A549 (cell line): ENCODE data around the gene IQGAP2. TPM values are rescaled to one million over a fixed set of nuclear protein-coding genes. Genes with fewer than 3 reads are reported as not detected.

ENCODE experiments used
- ATAC-seq, 2 experiments: fragments of 200-7000 bp in 1 of 2; fragments of >200 bp in 1 of 2; cut with Nextera tagmentation in 1 of 2; cut with Tn5 transposase in 1 of 2; 3 replicates each; pipeline versions ENCODE4 v1.8.0 to v1.9.1; 2018 to 2020; ENCODE audit warnings: mild to moderate bottlenecking in 1 of 2, moderate library complexity in 1 of 2
- CTCF ChIA-PET: fragments of 300-600 bp; sonication (Branson Sonifier 250); formaldehyde crosslinking; extraction: SDS; loops from one replicate; lab custom pipeline; 2021; ENCODE audit warnings: antibody characterized with exemption, inconsistent platforms; lab: Yijun Ruan, JAX
- POLR2A ChIA-PET: fragments of 350-600 bp; formaldehyde crosslinking; extraction: SDS; loops from one replicate; lab custom pipeline; 2021; ENCODE audit warnings: antibody characterized with exemption, inconsistent platforms; lab: Yijun Ruan, JAX
- DNase-seq, 2 experiments: peaks; one replicate each; pipeline versions ENCODE4 v3.0.0 to v3.0.0-alpha.2; 2011 to 2016; ENCODE audit warnings: low read depth in 1 of 2, low spot score in 1 of 2
- FAIRE-seq: peaks from 2 replicates; lab custom pipeline; 2011; peaks lifted over from hg19 to GRCh38; lab: Jason Lieb, UNC
- H3K27ac ChIP-seq, 2 experiments: fragments of >200 bp; sonication (Bioruptor Twin); formaldehyde crosslinking; 3 replicates each; pipeline ENCODE4 v1.5.1; 2016 to 2017
- H3K4me1 ChIP-seq: fragments of >200 bp; sonication (Bioruptor Twin); formaldehyde crosslinking; 3 replicates; pipeline ENCODE4 v1.6.1; 2016
- H3K4me2 ChIP-seq: fragments of >200 bp; sonication (Bioruptor Twin); formaldehyde crosslinking; 3 replicates; pipeline ENCODE4 v1.6.1; 2016
- H3K4me3 ChIP-seq: fragments of >200 bp; sonication (Bioruptor Twin); formaldehyde crosslinking; 3 replicates; pipeline ENCODE4 v1.5.1; 2016
- H3K9me3 ChIP-seq: fragments of >200 bp; sonication (Bioruptor Twin); formaldehyde crosslinking; 3 replicates; pipeline ENCODE4 v1.6.1; 2016
- CEBPB ChIP-seq, 2 experiments: fragments of >200 bp in 1 of 2; sonication (Bioruptor Twin) in 1 of 2; formaldehyde crosslinking in 1 of 2; IDR thresholded peaks; 2 replicates each; pipeline ENCODE4 v1.6.1; 2012 to 2016
- EHF ChIP-seq: fragments of 250-450 bp; sonication (Bioruptor Pico); IDR thresholded peaks from 2 replicates; pipeline ENCODE4 v1.5.0; 2020; ENCODE audit warnings: mild to moderate bottlenecking
- EHMT2 ChIP-seq: fragments of 200-600 bp; sonication (generic); IDR thresholded peaks from 2 replicates; pipeline ENCODE4 v1.6.1; 2016; ENCODE audit warnings: antibody characterized with exemption, low read depth, mild to moderate bottlenecking, moderate library complexity
- EP300 ChIP-seq, 2 experiments: fragments of >200 bp; sonication (Bioruptor Twin); formaldehyde crosslinking; IDR thresholded peaks; 2 replicates in 1 of 2; 3 replicates in 1 of 2; pipeline ENCODE4 v1.6.1; 2016 to 2017
- FOXS1 ChIP-seq: fragments of 250-450 bp; sonication (Bioruptor Pico); IDR thresholded peaks from 2 replicates; pipeline ENCODE4 v1.5.0; 2020; ENCODE audit warnings: mild to moderate bottlenecking, moderate library complexity
- HOXA7 ChIP-seq: fragments of 250-450 bp; sonication (Bioruptor Pico); IDR thresholded peaks from 2 replicates; pipeline ENCODE4 v1.5.0; 2020; ENCODE audit warnings: mild to moderate bottlenecking, moderate library complexity
- HOXB5 ChIP-seq: fragments of 250-450 bp; sonication (Bioruptor Pico); IDR thresholded peaks from 2 replicates; pipeline ENCODE4 v1.5.0; 2020; ENCODE audit warnings: mild to moderate bottlenecking, moderate library complexity
- JUN ChIP-seq, 2 experiments: fragments of >200 bp; sonication (Bioruptor Twin); formaldehyde crosslinking; IDR thresholded peaks; 2 replicates in 1 of 2; 3 replicates in 1 of 2; pipeline ENCODE4 v1.6.1; 2016 to 2017
- KDM5A ChIP-seq: fragments of 200-600 bp; sonication (generic); IDR thresholded peaks from 2 replicates; pipeline ENCODE4 v1.6.1; 2016; ENCODE audit warnings: antibody characterized with exemption, mild to moderate bottlenecking
- MAFK ChIP-seq: fragments of 450-650 bp; IDR thresholded peaks from 2 replicates; pipeline ENCODE4 v1.6.1; 2014; ENCODE audit not compliant: partially characterized antibody
- MAZ ChIP-seq: fragments of 150-350 bp; IDR thresholded peaks from 2 replicates; pipeline ENCODE4 v1.6.1; 2014; ENCODE audit warnings: antibody characterized with exemption, low read depth, low read length, borderline replicate concordance
- NFE2L2 ChIP-seq: fragments of 150-350 bp; conservative IDR thresholded peaks from 2 replicates; pipeline ENCODE4 v1.6.1; 2014; ENCODE audit warnings: low read length
- NPAS2 ChIP-seq: fragments of 250-450 bp; sonication (Bioruptor Pico); IDR thresholded peaks from 2 replicates; pipeline ENCODE4 v1.8.0; 2022; ENCODE audit warnings: mild to moderate bottlenecking, moderate library complexity, borderline replicate concordance
- POLR2A ChIP-seq: IDR thresholded peaks from 2 replicates; pipeline ENCODE4 v1.6.1; 2012; ENCODE audit warnings: mild to moderate bottlenecking, low read length
- RCOR1 ChIP-seq: fragments of 150-350 bp; IDR thresholded peaks from 2 replicates; pipeline ENCODE4 v1.6.1; 2014; ENCODE audit warnings: antibody characterized with exemption, low read length, low read depth
- RFX5 ChIP-seq: fragments of 450-650 bp; IDR thresholded peaks from 2 replicates; pipeline ENCODE4 v1.7.1; 2014; ENCODE audit warnings: antibody characterized with exemption, mild to moderate bottlenecking, moderate library complexity
- SREBF2 ChIP-seq: fragments of 450-650 bp; IDR thresholded peaks from 2 replicates; pipeline ENCODE4 v1.6.1; 2014; ENCODE audit warnings: mild to moderate bottlenecking, moderate library complexity
- ZFP36 ChIP-seq: fragments of 450-650 bp; IDR thresholded peaks from 2 replicates; pipeline ENCODE4 v1.6.1; 2014; ENCODE audit warnings: borderline replicate concordance; ENCODE audit not compliant: partially characterized antibody
- ZSCAN20 ChIP-seq: fragments of 250-450 bp; sonication (Bioruptor Pico); IDR thresholded peaks from 2 replicates; pipeline ENCODE4 v1.8.0; 2022; ENCODE audit warnings: mild to moderate bottlenecking, moderate library complexity
- WGBS: methylation state at CpG from one replicate; pipeline ENCODE4 v1.1.6; 2017; ENCODE audit errors: missing lambda C conversion rate; 5-methylcytosine and 5-hydroxymethylcytosine counted together
- polyA plus RNA-seq, 4 experiments: library from polyadenylated mRNA; depleted of rRNA in 3 of 4; stranded (reverse); fragments of >200 nt; fragmentation: RNase III in 1 of 4; extraction: RNeasy Plus Mini Kit Qiagen cat#74134 plus additional on column Dnase treatment in 1 of 4; gene quantifications; 2 replicates in 3 of 4; 3 replicates in 1 of 4; pipeline ENCODE4 v1.2.3, GENCODE V29; 2011 to 2017
- TF ChIP-seq, protein P1 (sequence below): fragments of 200-600 bp; sonication (generic); IDR thresholded peaks from 2 replicates; pipeline ENCODE4 v1.6.1; 2016; ENCODE audit warnings: antibody characterized with exemption, mild to moderate bottlenecking, moderate library complexity
- TF ChIP-seq, protein P2 (sequence below): fragments of >200 bp; sonication (Bioruptor Twin); formaldehyde crosslinking; IDR thresholded peaks from 3 replicates; pipeline ENCODE4 v1.5.1; 2016

The IQGAP2 gene
- polyA plus RNA-seq, 2 of the 4 experiments (the other 2 are of a cell fraction) = 5.3 to 10.1 TPM

DNA sequence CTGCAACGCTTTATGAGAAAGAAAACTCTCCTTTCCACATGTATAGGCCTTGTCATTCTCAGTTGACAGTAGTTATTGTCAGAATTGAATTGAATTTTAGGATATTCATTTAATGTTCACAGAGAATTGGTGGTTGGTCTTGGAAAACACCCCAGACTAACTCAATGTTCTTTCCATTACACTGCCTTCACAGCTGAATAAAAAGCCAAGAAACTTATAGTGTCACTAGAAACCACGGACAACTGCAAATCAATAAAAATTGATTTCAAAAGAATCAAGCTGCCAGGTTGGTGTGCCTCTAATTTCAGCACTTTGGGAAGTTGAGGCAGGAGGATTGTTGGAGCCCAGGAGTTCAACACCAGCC lies 38.9 kb upstream of the IQGAP2 start (continued):
- TF ChIP-seq, protein P1, sequence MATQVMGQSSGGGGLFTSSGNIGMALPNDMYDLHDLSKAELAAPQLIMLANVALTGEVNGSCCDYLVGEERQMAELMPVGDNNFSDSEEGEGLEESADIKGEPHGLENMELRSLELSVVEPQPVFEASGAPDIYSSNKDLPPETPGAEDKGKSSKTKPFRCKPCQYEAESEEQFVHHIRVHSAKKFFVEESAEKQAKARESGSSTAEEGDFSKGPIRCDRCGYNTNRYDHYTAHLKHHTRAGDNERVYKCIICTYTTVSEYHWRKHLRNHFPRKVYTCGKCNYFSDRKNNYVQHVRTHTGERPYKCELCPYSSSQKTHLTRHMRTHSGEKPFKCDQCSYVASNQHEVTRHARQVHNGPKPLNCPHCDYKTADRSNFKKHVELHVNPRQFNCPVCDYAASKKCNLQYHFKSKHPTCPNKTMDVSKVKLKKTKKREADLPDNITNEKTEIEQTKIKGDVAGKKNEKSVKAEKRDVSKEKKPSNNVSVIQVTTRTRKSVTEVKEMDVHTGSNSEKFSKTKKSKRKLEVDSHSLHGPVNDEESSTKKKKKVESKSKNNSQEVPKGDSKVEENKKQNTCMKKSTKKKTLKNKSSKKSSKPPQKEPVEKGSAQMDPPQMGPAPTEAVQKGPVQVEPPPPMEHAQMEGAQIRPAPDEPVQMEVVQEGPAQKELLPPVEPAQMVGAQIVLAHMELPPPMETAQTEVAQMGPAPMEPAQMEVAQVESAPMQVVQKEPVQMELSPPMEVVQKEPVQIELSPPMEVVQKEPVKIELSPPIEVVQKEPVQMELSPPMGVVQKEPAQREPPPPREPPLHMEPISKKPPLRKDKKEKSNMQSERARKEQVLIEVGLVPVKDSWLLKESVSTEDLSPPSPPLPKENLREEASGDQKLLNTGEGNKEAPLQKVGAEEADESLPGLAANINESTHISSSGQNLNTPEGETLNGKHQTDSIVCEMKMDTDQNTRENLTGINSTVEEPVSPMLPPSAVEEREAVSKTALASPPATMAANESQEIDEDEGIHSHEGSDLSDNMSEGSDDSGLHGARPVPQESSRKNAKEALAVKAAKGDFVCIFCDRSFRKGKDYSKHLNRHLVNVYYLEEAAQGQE = no peak
- TF ChIP-seq, protein P2, sequence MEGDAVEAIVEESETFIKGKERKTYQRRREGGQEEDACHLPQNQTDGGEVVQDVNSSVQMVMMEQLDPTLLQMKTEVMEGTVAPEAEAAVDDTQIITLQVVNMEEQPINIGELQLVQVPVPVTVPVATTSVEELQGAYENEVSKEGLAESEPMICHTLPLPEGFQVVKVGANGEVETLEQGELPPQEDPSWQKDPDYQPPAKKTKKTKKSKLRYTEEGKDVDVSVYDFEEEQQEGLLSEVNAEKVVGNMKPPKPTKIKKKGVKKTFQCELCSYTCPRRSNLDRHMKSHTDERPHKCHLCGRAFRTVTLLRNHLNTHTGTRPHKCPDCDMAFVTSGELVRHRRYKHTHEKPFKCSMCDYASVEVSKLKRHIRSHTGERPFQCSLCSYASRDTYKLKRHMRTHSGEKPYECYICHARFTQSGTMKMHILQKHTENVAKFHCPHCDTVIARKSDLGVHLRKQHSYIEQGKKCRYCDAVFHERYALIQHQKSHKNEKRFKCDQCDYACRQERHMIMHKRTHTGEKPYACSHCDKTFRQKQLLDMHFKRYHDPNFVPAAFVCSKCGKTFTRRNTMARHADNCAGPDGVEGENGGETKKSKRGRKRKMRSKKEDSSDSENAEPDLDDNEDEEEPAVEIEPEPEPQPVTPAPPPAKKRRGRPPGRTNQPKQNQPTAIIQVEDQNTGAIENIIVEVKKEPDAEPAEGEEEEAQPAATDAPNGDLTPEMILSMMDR = no peak

DNA sequence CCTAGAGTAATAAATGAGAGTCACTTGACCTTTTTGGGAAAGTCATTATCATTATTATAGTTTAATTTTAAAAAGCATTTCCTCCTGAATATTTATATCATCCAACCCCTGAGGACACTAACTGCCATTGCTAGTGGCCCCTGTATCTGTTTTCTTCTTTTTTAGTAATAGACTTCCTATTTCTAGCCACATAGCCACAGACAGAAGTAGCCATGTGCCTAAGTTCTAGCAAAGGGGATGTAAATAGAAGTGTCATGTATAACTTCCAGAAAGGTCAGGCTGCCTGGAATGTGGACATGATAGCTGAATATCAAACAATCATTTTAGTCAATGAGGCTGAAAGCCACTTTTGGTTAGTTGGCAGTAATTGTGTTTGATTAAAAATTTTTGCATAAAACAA lies 37.5 kb upstream of the IQGAP2 start:
- Histone ChIP-seq H3K4me1 (peaks cover 7% of the 10 kb centered on the region), H3K4me2 (no peak overlapping the region), H3K4me3 (no peak overlapping the region), H3K27ac (no peak overlapping the region), H3K9me3 (no peaks in the 10 kb centered on the region)
- CTCF ChIA-PET = no interaction called here
- no peak for DNase-seq
- POLR2A ChIA-PET = no interaction called here
- TF ChIP-seq EP300 (IDR thresholded peaks at IDR 0.05) = no peak
- TF ChIP-seq RCOR1 = no peak
- no peak for TF ChIP-seq MAZ
- no peak for TF ChIP-seq ZSCAN20 (CRISPR knock-in tag)
- TF ChIP-seq POLR2A = no peak
- TF ChIP-seq HOXB5 (CRISPR knock-in tag) = no peak
- no peak for TF ChIP-seq SREBF2
- no peak for TF ChIP-seq MAFK
- no peak for TF ChIP-seq RFX5
- TF ChIP-seq ZFP36 = no peak
- no peak for TF ChIP-seq HOXA7 (CRISPR knock-in tag)
- TF ChIP-seq EHF (CRISPR knock-in tag) = no peak
- TF ChIP-seq EHMT2 = no peak
- FAIRE-seq = no peak
- ATAC-seq = no peak

DNA sequence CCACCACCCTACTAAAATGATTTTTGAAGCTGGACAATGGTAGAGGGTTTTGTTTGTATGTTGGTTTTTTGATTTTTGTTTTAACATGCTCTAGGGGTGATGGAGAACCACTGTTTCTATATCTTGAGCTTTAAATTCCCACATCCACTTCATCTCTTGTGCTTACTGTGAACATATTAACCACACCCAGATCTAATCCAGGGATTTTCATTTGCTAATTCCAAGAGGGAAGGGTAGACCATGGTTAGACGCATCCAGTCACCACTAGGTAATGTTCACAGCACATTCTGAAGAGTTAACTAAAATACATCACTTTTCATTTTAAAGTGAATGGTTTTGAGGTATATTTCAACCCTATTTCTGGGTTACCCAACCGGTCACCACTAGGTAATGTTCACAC lies 36.5 kb upstream of the IQGAP2 start:
- WGBS = 78% methylated on average over 2 of the region's 2 CpGs
- CTCF ChIA-PET = no interaction called here
- TF ChIP-seq KDM5A (no peak), POLR2A (no peak), JUN (IDR thresholded peaks at IDR 0.05) (no peak), NFE2L2 (no peak), NPAS2 (no peak), FOXS1 (CRISPR knock-in tag) (no peak), CEBPB (IDR thresholded peaks at IDR 0.05) (no peak)

More for the DNA sequence above, 36.5 kb upstream of the IQGAP2 start:
- DNase-seq (no peak), ATAC-seq (no peak), FAIRE-seq (no peak)
- H3K4me2 ChIP-seq = no peak overlapping the region
- POLR2A ChIA-PET = no interaction called here
- no peak overlapping the region for H3K27ac ChIP-seq
- H3K9me3 ChIP-seq = no peaks in the 10 kb centered on the region
- peaks cover 9% of the 10 kb centered on the region for H3K4me1 ChIP-seq
- no peak overlapping the region for H3K4me3 ChIP-seq
